H1 (cell line): ENCODE measurements around the gene ABHD10.

ENCODE experiments used
- BCL11A ChIP-seq, 2 experiments: IDR thresholded peaks; one replicate each; pipeline ENCODE4 v1.6.1; 2011; ENCODE audit warnings: low read depth in 2 of 2, low read length in 2 of 2, mild to moderate bottlenecking in 2 of 2
- CREB1 ChIP-seq: IDR thresholded peaks from 2 replicates; pipeline ENCODE4 v1.6.1; 2012; ENCODE audit warnings: inconsistent platforms
- POLR2A ChIP-seq, 2 experiments: IDR thresholded peaks; 1 replicate in 1 of 2; 2 replicates in 1 of 2; pipeline ENCODE4 v1.6.1; 2011; ENCODE audit warnings: low read depth in 2 of 2, low read length in 2 of 2, mild to moderate bottlenecking in 2 of 2; ENCODE audit errors: control extremely low read depth in 1 of 2
- TCF12 ChIP-seq: IDR thresholded peaks from 2 replicates; pipeline ENCODE4 v1.6.1; 2011; ENCODE audit warnings: low read depth, mild to moderate bottlenecking, low read length
- TF ChIP-seq, protein P1 (sequence below): IDR thresholded peaks from 2 replicates; pipeline ENCODE4 v1.6.1; 2012; ENCODE audit warnings: inconsistent platforms
- TF ChIP-seq, protein P2 (sequence below), 3 experiments: IDR thresholded peaks; 1 replicate in 2 of 3; 2 replicates in 1 of 3; pipeline versions ENCODE4 v1.5.1 to v1.6.1; 2011; ENCODE audit warnings: low read length in 3 of 3, mild to moderate bottlenecking in 3 of 3, inconsistent platforms in 2 of 3, low read depth in 1 of 3, moderate library complexity in 1 of 3; ENCODE audit not compliant: insufficient read depth in 1 of 3; ENCODE audit errors: control extremely low read depth in 1 of 3
- TF ChIP-seq, protein P3 (sequence below): IDR thresholded peaks from 2 replicates; pipeline ENCODE4 v1.6.1; 2011; ENCODE audit warnings: low read depth, mild to moderate bottlenecking, low read length; ENCODE audit not compliant: insufficient read depth

DNA sequence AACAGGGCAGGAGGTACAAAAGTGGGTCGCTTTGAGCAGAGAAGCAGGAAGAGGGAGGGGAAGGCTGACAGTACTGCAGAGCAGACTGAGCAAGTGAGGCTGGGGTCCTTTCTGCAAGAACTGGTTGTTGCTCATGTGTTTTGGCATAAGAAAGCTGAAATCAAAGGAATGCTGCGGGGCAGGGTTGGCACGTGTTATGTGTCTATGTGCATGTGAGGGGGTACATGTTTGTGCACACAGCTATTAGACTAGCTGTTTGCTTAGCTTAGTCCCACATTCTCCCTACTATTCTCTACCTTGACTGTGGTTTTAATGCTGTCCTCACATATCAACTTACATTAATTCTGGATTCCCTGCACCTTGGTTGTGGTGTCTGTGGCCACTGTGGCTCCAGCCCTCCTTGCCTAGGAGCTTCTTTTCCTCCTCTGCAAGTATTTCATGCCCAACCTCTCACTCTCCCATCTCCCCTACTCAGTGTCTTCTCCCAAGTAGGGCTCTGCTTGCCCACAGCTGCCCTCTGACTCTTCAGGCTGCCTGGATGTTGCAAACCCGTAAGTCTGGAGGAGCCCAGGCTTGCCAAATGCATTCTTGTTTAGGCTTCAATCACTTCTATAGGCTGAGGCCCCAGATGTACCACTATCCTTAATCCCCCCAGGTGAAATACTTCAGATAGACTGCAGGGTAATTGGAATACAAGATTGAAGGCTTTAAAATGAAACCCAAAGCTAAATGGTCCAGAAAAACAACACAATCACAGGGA, 24.7 kb downstream of the ABHD10 start:
- TF ChIP-seq, protein P1, sequence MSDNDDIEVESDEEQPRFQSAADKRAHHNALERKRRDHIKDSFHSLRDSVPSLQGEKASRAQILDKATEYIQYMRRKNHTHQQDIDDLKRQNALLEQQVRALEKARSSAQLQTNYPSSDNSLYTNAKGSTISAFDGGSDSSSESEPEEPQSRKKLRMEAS, result no peak
- TF ChIP-seq, protein P2, sequence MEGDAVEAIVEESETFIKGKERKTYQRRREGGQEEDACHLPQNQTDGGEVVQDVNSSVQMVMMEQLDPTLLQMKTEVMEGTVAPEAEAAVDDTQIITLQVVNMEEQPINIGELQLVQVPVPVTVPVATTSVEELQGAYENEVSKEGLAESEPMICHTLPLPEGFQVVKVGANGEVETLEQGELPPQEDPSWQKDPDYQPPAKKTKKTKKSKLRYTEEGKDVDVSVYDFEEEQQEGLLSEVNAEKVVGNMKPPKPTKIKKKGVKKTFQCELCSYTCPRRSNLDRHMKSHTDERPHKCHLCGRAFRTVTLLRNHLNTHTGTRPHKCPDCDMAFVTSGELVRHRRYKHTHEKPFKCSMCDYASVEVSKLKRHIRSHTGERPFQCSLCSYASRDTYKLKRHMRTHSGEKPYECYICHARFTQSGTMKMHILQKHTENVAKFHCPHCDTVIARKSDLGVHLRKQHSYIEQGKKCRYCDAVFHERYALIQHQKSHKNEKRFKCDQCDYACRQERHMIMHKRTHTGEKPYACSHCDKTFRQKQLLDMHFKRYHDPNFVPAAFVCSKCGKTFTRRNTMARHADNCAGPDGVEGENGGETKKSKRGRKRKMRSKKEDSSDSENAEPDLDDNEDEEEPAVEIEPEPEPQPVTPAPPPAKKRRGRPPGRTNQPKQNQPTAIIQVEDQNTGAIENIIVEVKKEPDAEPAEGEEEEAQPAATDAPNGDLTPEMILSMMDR (IDR thresholded peaks at IDR 0.05; ENCODE audit: control extremely low read depth in 1 of 3, insufficient read depth in 1 of 3, low read depth in 1 of 3, low read length in 3 of 3), result no peak
- no peak for TF ChIP-seq BCL11A (IDR thresholded peaks at IDR 0.05; ENCODE audit: low read depth in 2 of 2, low read length in 2 of 2)
- no peak for TF ChIP-seq TCF12
- no peak for TF ChIP-seq POLR2A (IDR thresholded peaks at IDR 0.05; ENCODE audit: control extremely low read depth in 1 of 2, low read depth in 2 of 2, low read length in 2 of 2)
- TF ChIP-seq, protein P3, sequence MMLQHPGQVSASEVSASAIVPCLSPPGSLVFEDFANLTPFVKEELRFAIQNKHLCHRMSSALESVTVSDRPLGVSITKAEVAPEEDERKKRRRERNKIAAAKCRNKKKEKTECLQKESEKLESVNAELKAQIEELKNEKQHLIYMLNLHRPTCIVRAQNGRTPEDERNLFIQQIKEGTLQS, result no peak
- TF ChIP-seq CREB1, result no peak
